HEK293 (cell line): Measurements from ENCODE around the gene SPAAR.

Experiments
- EGR2 ChIP-seq: fragments of 450-650 bp; formaldehyde crosslinking; IDR thresholded peaks from 2 replicates; pipeline ENCODE4 v1.5.1; 2016; ENCODE audit warnings: low read depth, missing biosample characterization, missing genetic modification characterization
- GLIS2 ChIP-seq: fragments of 450-650 bp; formaldehyde crosslinking; IDR thresholded peaks from 2 replicates; pipeline ENCODE4 v1.5.1; 2016; ENCODE audit warnings: missing biosample characterization, missing genetic modification characterization
- MYNN ChIP-seq: fragments of 450-650 bp; formaldehyde crosslinking; IDR thresholded peaks from 2 replicates; pipeline ENCODE4 v1.5.1; 2016; ENCODE audit warnings: missing biosample characterization, missing genetic modification characterization, borderline replicate concordance
- TRIM28 ChIP-seq: IDR thresholded peaks from 2 replicates; pipeline ENCODE4 v1.6.1; 2011; ENCODE audit warnings: low read length, control low read depth, borderline replicate concordance
- ZBTB20 ChIP-seq: fragments of 450-650 bp; formaldehyde crosslinking; IDR thresholded peaks from 2 replicates; pipeline ENCODE4 v1.5.1; 2016; ENCODE audit warnings: missing biosample characterization, missing genetic modification characterization
- ZBTB21 ChIP-seq: fragments of 450-650 bp; formaldehyde crosslinking; IDR thresholded peaks from 2 replicates; pipeline ENCODE4 v1.5.1; 2017; ENCODE audit warnings: missing biosample characterization, missing genetic modification characterization
- ZFP41 ChIP-seq: fragments of 450-650 bp; formaldehyde crosslinking; IDR thresholded peaks from 2 replicates; pipeline ENCODE4 v1.5.1; 2016; ENCODE audit warnings: missing biosample characterization, missing genetic modification characterization, borderline replicate concordance
- ZNF121 ChIP-seq: fragments of 450-650 bp; formaldehyde crosslinking; IDR thresholded peaks from 2 replicates; pipeline ENCODE4 v1.5.1; 2016; ENCODE audit warnings: missing biosample characterization, missing genetic modification characterization
- ZNF138 ChIP-seq: fragments of 450-650 bp; formaldehyde crosslinking; IDR thresholded peaks from 2 replicates; pipeline ENCODE4 v1.5.1; 2016; ENCODE audit warnings: missing biosample characterization, missing genetic modification characterization, borderline replicate concordance
- ZNF16 ChIP-seq: fragments of 450-650 bp; formaldehyde crosslinking; IDR thresholded peaks from 2 replicates; pipeline ENCODE4 v1.5.1; 2016; ENCODE audit warnings: low read depth, missing biosample characterization, missing genetic modification characterization
- ZNF239 ChIP-seq: fragments of 450-650 bp; formaldehyde crosslinking; IDR thresholded peaks from 2 replicates; pipeline ENCODE4 v1.5.1; 2016; ENCODE audit warnings: missing biosample characterization, missing genetic modification characterization
- ZNF560 ChIP-seq: fragments of 450-650 bp; formaldehyde crosslinking; IDR thresholded peaks from 2 replicates; pipeline ENCODE4 v1.5.1; 2017; ENCODE audit warnings: missing biosample characterization, missing genetic modification characterization, borderline replicate concordance
- ZNF626 ChIP-seq: fragments of 450-650 bp; sonication (Bioruptor Pico); formaldehyde crosslinking; IDR thresholded peaks from 2 replicates; pipeline ENCODE4 v1.5.1; 2018; ENCODE audit warnings: missing biosample characterization, missing genetic modification characterization, inconsistent platforms
- ZNF670 ChIP-seq: fragments of 450-650 bp; formaldehyde crosslinking; IDR thresholded peaks from 2 replicates; pipeline ENCODE4 v1.5.1; 2016; ENCODE audit warnings: missing biosample characterization, missing genetic modification characterization, low read depth
- ZNF776 ChIP-seq: fragments of 450-650 bp; formaldehyde crosslinking; IDR thresholded peaks from 2 replicates; pipeline ENCODE4 v1.5.0; 2017; ENCODE audit warnings: missing biosample characterization, missing genetic modification characterization, borderline replicate concordance
- ZSCAN16 ChIP-seq: fragments of 450-650 bp; formaldehyde crosslinking; IDR thresholded peaks from 2 replicates; pipeline ENCODE4 v1.5.1; 2016; ENCODE audit warnings: missing biosample characterization, missing genetic modification characterization
- ZXDB ChIP-seq: fragments of 450-650 bp; formaldehyde crosslinking; IDR thresholded peaks from 2 replicates; pipeline ENCODE4 v1.5.1; 2016; ENCODE audit warnings: missing biosample characterization, missing genetic modification characterization
- TF ChIP-seq, protein P1 (sequence below): fragments of 450-650 bp; formaldehyde crosslinking; IDR thresholded peaks from 2 replicates; pipeline ENCODE4 v1.5.1; 2016; ENCODE audit warnings: missing biosample characterization, missing genetic modification characterization
- TF ChIP-seq, protein P2 (sequence below): fragments of 450-650 bp; formaldehyde crosslinking; IDR thresholded peaks from 2 replicates; pipeline ENCODE4 v1.5.1; 2016; ENCODE audit warnings: missing biosample characterization, missing genetic modification characterization
- TF ChIP-seq, protein P3 (sequence below): fragments of 450-650 bp; formaldehyde crosslinking; IDR thresholded peaks from 2 replicates; pipeline ENCODE4 v1.5.1; 2016; ENCODE audit warnings: missing biosample characterization, missing genetic modification characterization
- TF ChIP-seq, protein P4 (sequence below): fragments of 450-650 bp; formaldehyde crosslinking; IDR thresholded peaks from 2 replicates; pipeline ENCODE4 v1.5.1; 2016; ENCODE audit warnings: missing biosample characterization, missing genetic modification characterization, low read depth
- TF ChIP-seq, protein P5 (sequence below): fragments of 450-650 bp; formaldehyde crosslinking; IDR thresholded peaks from 2 replicates; pipeline ENCODE4 v1.5.1; 2016; ENCODE audit warnings: missing biosample characterization, missing genetic modification characterization
- TF ChIP-seq, protein P6 (sequence below): fragments of 450-650 bp; formaldehyde crosslinking; IDR thresholded peaks from 2 replicates; pipeline ENCODE4 v1.5.1; 2016; ENCODE audit warnings: missing biosample characterization, missing genetic modification characterization, borderline replicate concordance
- TF ChIP-seq, protein P7 (sequence below): fragments of 450-650 bp; formaldehyde crosslinking; IDR thresholded peaks from 2 replicates; pipeline ENCODE4 v1.5.1; 2017; ENCODE audit warnings: missing biosample characterization, missing genetic modification characterization

The SPAAR gene

DNA sequence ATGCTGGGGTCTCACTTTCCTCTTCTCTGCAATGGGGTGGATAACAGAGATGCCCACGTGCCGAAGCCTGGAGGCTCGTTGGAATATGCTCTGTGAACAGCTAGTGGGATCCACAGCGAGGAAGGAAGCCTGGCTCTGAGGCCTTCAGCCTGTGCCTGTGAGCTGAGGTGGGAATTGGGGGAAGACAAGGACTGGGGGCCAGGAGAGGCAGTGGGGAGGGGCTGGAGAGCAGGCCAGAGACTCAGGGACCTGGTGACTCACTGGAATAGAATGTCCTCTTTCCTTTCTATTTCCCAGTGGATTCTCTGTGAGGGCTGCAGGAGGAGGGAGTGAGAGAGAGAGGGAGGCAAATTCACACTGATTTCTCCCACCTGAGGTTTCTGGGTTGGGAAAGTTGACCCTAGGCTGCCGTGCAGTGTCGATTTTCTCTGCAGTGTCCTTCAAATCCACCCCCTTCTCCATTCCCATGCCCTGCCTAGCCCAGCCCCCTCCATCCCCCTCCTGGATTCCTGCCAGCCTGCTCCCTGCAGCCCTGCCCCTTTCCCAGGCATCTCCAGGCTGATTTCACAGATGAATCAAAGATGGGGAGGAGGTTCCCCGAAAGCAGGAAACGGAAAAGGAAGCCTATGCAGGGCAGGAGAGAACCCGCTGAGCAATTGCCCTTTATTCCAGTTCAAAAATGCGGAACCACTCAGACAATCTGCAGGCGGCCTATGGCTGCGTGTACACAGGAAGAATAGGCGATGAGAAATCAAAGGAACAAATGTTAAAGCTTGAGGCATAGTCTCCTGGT is 1.4 kb upstream of the SPAAR start (continued):
- TF ChIP-seq, protein P1, sequence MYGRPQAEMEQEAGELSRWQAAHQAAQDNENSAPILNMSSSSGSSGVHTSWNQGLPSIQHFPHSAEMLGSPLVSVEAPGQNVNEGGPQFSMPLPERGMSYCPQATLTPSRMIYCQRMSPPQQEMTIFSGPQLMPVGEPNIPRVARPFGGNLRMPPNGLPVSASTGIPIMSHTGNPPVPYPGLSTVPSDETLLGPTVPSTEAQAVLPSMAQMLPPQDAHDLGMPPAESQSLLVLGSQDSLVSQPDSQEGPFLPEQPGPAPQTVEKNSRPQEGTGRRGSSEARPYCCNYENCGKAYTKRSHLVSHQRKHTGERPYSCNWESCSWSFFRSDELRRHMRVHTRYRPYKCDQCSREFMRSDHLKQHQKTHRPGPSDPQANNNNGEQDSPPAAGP (tag by site-specific recombination), result 0 out of 2 replicates have a peak, but pooled peaks have one; percentile 30
- TF ChIP-seq ZNF239 (no peak), EGR2 (tag by site-specific recombination) (peak; percentile 38), ZNF626 (tag by site-specific recombination) (no peak), ZNF121 (no peak), ZSCAN16 (no peak), ZNF16 (tag by site-specific recombination) (no peak), ZNF670 (tag by site-specific recombination) (no peak), ZNF776 (tag by site-specific recombination) (no peak), ZXDB (tag by site-specific recombination) (no peak), ZBTB21 (tag by site-specific recombination) (no peak), ZNF560 (tag by site-specific recombination) (no peak), GLIS2 (tag by site-specific recombination) (0 out of 2 replicates have a peak, but pooled peaks have one; percentile 14), MYNN (tag by site-specific recombination) (no peak), ZFP41 (no peak), TRIM28 (no peak), ZBTB20 (tag by site-specific recombination) (peak; percentile 46), ZNF138 (tag by site-specific recombination) (no peak)
- TF ChIP-seq, protein P2, sequence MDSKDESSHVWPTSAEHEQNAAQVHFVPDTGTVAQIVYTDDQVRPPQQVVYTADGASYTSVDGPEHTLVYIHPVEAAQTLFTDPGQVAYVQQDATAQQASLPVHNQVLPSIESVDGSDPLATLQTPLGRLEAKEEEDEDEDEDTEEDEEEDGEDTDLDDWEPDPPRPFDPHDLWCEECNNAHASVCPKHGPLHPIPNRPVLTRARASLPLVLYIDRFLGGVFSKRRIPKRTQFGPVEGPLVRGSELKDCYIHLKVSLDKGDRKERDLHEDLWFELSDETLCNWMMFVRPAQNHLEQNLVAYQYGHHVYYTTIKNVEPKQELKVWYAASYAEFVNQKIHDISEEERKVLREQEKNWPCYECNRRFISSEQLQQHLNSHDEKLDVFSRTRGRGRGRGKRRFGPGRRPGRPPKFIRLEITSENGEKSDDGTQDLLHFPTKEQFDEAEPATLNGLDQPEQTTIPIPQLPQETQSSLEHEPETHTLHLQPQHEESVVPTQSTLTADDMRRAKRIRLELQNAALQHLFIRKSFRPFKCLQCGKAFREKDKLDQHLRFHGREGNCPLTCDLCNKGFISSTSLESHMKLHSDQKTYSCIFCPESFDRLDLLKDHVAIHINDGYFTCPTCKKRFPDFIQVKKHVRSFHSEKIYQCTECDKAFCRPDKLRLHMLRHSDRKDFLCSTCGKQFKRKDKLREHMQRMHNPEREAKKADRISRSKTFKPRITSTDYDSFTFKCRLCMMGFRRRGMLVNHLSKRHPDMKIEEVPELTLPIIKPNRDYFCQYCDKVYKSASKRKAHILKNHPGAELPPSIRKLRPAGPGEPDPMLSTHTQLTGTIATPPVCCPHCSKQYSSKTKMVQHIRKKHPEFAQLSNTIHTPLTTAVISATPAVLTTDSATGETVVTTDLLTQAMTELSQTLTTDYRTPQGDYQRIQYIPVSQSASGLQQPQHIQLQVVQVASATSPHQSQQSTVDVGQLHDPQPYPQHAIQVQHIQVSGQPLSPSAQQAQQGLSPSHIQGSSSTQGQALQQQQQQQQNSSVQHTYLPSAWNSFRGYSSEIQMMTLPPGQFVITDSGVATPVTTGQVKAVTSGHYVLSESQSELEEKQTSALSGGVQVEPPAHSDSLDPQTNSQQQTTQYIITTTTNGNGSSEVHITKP (tag by site-specific recombination), result peak; percentile 41; the same call in 1 of the 2 replicates
- TF ChIP-seq, protein P3, sequence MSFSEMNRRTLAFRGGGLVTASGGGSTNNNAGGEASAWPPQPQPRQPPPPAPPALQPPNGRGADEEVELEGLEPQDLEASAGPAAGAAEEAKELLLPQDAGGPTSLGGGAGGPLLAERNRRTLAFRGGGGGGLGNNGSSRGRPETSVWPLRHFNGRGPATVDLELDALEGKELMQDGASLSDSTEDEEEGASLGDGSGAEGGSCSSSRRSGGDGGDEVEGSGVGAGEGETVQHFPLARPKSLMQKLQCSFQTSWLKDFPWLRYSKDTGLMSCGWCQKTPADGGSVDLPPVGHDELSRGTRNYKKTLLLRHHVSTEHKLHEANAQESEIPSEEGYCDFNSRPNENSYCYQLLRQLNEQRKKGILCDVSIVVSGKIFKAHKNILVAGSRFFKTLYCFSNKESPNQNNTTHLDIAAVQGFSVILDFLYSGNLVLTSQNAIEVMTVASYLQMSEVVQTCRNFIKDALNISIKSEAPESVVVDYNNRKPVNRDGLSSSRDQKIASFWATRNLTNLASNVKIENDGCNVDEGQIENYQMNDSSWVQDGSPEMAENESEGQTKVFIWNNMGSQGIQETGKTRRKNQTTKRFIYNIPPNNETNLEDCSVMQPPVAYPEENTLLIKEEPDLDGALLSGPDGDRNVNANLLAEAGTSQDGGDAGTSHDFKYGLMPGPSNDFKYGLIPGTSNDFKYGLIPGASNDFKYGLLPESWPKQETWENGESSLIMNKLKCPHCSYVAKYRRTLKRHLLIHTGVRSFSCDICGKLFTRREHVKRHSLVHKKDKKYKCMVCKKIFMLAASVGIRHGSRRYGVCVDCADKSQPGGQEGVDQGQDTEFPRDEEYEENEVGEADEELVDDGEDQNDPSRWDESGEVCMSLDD (tag by site-specific recombination), result no peak
- TF ChIP-seq, protein P4, sequence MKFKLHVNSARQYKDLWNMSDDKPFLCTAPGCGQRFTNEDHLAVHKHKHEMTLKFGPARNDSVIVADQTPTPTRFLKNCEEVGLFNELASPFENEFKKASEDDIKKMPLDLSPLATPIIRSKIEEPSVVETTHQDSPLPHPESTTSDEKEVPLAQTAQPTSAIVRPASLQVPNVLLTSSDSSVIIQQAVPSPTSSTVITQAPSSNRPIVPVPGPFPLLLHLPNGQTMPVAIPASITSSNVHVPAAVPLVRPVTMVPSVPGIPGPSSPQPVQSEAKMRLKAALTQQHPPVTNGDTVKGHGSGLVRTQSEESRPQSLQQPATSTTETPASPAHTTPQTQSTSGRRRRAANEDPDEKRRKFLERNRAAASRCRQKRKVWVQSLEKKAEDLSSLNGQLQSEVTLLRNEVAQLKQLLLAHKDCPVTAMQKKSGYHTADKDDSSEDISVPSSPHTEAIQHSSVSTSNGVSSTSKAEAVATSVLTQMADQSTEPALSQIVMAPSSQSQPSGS, result no peak
- TF ChIP-seq, protein P5, sequence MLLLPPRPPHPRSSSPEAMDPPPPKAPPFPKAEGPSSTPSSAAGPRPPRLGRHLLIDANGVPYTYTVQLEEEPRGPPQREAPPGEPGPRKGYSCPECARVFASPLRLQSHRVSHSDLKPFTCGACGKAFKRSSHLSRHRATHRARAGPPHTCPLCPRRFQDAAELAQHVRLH (tag by site-specific recombination), result no peak
- TF ChIP-seq, protein P6, sequence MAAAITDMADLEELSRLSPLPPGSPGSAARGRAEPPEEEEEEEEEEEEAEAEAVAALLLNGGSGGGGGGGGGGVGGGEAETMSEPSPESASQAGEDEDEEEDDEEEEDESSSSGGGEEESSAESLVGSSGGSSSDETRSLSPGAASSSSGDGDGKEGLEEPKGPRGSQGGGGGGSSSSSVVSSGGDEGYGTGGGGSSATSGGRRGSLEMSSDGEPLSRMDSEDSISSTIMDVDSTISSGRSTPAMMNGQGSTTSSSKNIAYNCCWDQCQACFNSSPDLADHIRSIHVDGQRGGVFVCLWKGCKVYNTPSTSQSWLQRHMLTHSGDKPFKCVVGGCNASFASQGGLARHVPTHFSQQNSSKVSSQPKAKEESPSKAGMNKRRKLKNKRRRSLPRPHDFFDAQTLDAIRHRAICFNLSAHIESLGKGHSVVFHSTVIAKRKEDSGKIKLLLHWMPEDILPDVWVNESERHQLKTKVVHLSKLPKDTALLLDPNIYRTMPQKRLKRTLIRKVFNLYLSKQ (tag by site-specific recombination), result no peak
- TF ChIP-seq, protein P7, sequence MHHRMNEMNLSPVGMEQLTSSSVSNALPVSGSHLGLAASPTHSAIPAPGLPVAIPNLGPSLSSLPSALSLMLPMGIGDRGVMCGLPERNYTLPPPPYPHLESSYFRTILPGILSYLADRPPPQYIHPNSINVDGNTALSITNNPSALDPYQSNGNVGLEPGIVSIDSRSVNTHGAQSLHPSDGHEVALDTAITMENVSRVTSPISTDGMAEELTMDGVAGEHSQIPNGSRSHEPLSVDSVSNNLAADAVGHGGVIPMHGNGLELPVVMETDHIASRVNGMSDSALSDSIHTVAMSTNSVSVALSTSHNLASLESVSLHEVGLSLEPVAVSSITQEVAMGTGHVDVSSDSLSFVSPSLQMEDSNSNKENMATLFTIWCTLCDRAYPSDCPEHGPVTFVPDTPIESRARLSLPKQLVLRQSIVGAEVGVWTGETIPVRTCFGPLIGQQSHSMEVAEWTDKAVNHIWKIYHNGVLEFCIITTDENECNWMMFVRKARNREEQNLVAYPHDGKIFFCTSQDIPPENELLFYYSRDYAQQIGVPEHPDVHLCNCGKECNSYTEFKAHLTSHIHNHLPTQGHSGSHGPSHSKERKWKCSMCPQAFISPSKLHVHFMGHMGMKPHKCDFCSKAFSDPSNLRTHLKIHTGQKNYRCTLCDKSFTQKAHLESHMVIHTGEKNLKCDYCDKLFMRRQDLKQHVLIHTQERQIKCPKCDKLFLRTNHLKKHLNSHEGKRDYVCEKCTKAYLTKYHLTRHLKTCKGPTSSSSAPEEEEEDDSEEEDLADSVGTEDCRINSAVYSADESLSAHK (tag by site-specific recombination), result no peak
